Spleen (tissue), 11 donors: ENCODE data around the gene TNFRSF21. TPM values are rescaled to one million over a fixed set of nuclear protein-coding genes. Genes with fewer than 3 reads are reported as not detected.

Source experiments
- DNase-seq: peaks from one replicate; pipeline ENCODE4 v3.0.0-alpha.2; 2020
- H3K27ac ChIP-seq, 8 donors: fragments of 200-600 bp; sonication (generic) in 7 of 8; 1 replicate in 4 of 8; 2 replicates in 4 of 8; pipeline versions ENCODE4 v1.5.0 to v1.8.0; 2016 to 2021; ENCODE audit warnings: inconsistent platforms in 4 of 8, mild to moderate bottlenecking in 4 of 8, moderate library complexity in 1 of 8
- H3K27me3 ChIP-seq, 7 donors: fragments of 200-600 bp; sonication (generic) in 6 of 7; replicated peaks in 1 of 7; 1 replicate in 4 of 7; 2 replicates in 3 of 7; pipeline versions ENCODE4 v1.5.0 to v1.8.0; 2016 to 2021; ENCODE audit warnings: inconsistent platforms in 3 of 7, mild to moderate bottlenecking in 1 of 7
- H3K36me3 ChIP-seq, 6 donors: fragments of 200-600 bp; sonication (generic) in 5 of 6; 1 replicate in 4 of 6; 2 replicates in 2 of 6; pipeline versions ENCODE4 v1.5.0 to v1.8.0; 2016 to 2021; ENCODE audit warnings: inconsistent platforms in 2 of 6
- H3K4me1 ChIP-seq, 6 donors: fragments of 200-600 bp; sonication (generic) in 5 of 6; 1 replicate in 3 of 6; 2 replicates in 3 of 6; pipeline versions ENCODE4 v1.5.0 to v1.8.0; 2016 to 2021; ENCODE audit warnings: inconsistent platforms in 3 of 6
- H3K4me3 ChIP-seq, 8 donors: fragments of 200-600 bp; sonication (generic) in 7 of 8; 1 replicate in 4 of 8; 2 replicates in 4 of 8; pipeline versions ENCODE4 v1.5.0 to v1.8.0; 2016 to 2021; ENCODE audit warnings: inconsistent platforms in 4 of 8, mild to moderate bottlenecking in 4 of 8, moderate library complexity in 2 of 8
- H3K9me3 ChIP-seq, 8 donors: fragments of 200-600 bp; sonication (generic) in 7 of 8; 1 replicate in 4 of 8; 2 replicates in 4 of 8; pipeline versions ENCODE4 v1.5.0 to v1.8.0; 2016 to 2021; ENCODE audit warnings: inconsistent platforms in 4 of 8
- CTCF ChIP-seq, 11 experiments: fragments of 200-600 bp in 7 of 11; fragments of 450-650 bp in 4 of 11; sonication (generic) in 4 of 11; IDR thresholded peaks in 8 of 11; conservative IDR thresholded peaks in 3 of 11; 1 replicate in 7 of 11; 2 replicates in 4 of 11; pipeline versions ENCODE4 v1.4.0 to v1.8.0; 2016 to 2021; ENCODE audit warnings: antibody characterized with exemption in 11 of 11, inconsistent platforms in 4 of 11, mild to moderate bottlenecking in 1 of 11
- POLR2A ChIP-seq, 3 donors: fragments of 450-650 bp; IDR thresholded peaks; one replicate each; pipeline ENCODE4 v1.5.1; 2017; ENCODE audit warnings: antibody characterized with exemption in 3 of 3, mild to moderate bottlenecking in 1 of 3
- POLR2AphosphoS5 ChIP-seq, 3 donors: sonication (generic); formaldehyde crosslinking; IDR thresholded peaks; one replicate each; pipeline ENCODE4 v1.5.1; 2017; ENCODE audit warnings: antibody characterized with exemption in 3 of 3
- WGBS, 5 donors: extraction: QIAGEN DNeasy Blood & Tissue Kit in 3 of 5; methylation state at CpG; one replicate each; pipeline versions ENCODE4 v1.1.5 to v1.1.7; 2013 to 2018; 5-methylcytosine and 5-hydroxymethylcytosine counted together
- intact Hi-C: fragments of 100-400 bp; cut with DNase I; formaldehyde crosslinking; loops from one replicate; pipeline ENCODE4 v1.15.0; 2023; ENCODE audit warnings: low total_unique reads
- polyA plus RNA-seq, 3 donors: library from polyadenylated mRNA; stranded (reverse); fragments of 200-250 nt; gene quantifications; one replicate each; pipeline ENCODE4 v1.2.1, GENCODE V29; 2013
- total RNA-seq, 7 donors: library from RNA; depleted of rRNA in 3 of 7; stranded (reverse); fragments of >200 nt in 3 of 7; fragmentation: NEBNext Ultra II Directional in 4 of 7; extraction: Animal tissue kit (Norgen Biotek cat#: 25700) in 4 of 7; gene quantifications; one replicate each; pipeline versions ENCODE4 v1.1.0 to v1.2.1, GENCODE V29; 2016 to 2021
- donor health status: healthy with polysubstance abuse.
- donor health status: DM: no; HTN: no; CAD: no; lungs with moderate emphysema.
- donor health status: DM: no; HTN: no; CAD: no.
- donor health status: Bipolar disorder and iron deficiency.
- donor health status: healthy.
- donor health status: DM: no; HTN: no; CAD: no.
- donor health status: DM: yes; HTN: yes; CAD: no.

TNFRSF21 gene
- total and polyA plus RNA-seq, 10 donors, result 3.3 to 40.4 (median 23.0) TPM

- Histone ChIP-seq H3K36me3 (peaks cover 0 to 4% (median 0%) of the 10 kb centered on the region in 6 donors), H3K4me1 (no peaks in the 10 kb centered on the region), H3K27me3 (no peaks in the 10 kb centered on the region), H3K27ac (no peak overlapping the region), H3K9me3 (peaks cover 0 to 18% (median 6%) of the 10 kb centered on the region in 8 donors), H3K4me3 (no peak overlapping the region)
- 87 to 95% (median 93%) methylated on average over 7 of the region's 7 CpGs for WGBS, 5 donors
- TF ChIP-seq CTCF (IDR thresholded peaks at IDR 0.05 in 8 of 11, conservative IDR thresholded peaks at IDR 0.05 in 3 of 11), result no peak
- TF ChIP-seq POLR2AphosphoS5 (IDR thresholded peaks at IDR 0.05), result no peak
- TF ChIP-seq POLR2A (IDR thresholded peaks at IDR 0.05), result no peak
- no peak for DNase-seq
- intact Hi-C loops, result no loop called here
Measured at GRCh38 chr6:47290124-47290834, 19.4 kb downstream of the TNFRSF21 start.

- no peak for TF ChIP-seq POLR2A (IDR thresholded peaks at IDR 0.05)
- no peak for TF ChIP-seq CTCF (IDR thresholded peaks at IDR 0.05 in 8 of 11, conservative IDR thresholded peaks at IDR 0.05 in 3 of 11)
- TF ChIP-seq POLR2AphosphoS5 (IDR thresholded peaks at IDR 0.05), result no peak
- DNase-seq, result no peak
- H3K9me3 ChIP-seq, result peaks cover 0 to 18% (median 6%) of the 10 kb centered on the region in 8 donors
- H3K27me3 ChIP-seq, result no peaks in the 10 kb centered on the region
- WGBS, 5 donors, result 85 to 94% (median 90%) methylated on average over 7 of the region's 7 CpGs
- H3K27ac ChIP-seq, result peak overlapping the region in 1 of 8 donors; percentile 32
- peaks cover 0 to 9% (median 1%) of the 10 kb centered on the region in 6 donors for H3K36me3 ChIP-seq
- H3K4me3 ChIP-seq, result no peak overlapping the region
- intact Hi-C loops, result no loop called here
- H3K4me1 ChIP-seq, result no peaks in the 10 kb centered on the region
Measured at GRCh38 chr6:47288267-47289090, 21.2 kb downstream of the TNFRSF21 start.

- no peaks in the 10 kb centered on the region for H3K27me3 ChIP-seq
- H3K4me1 ChIP-seq, result no peaks in the 10 kb centered on the region
- peaks cover 0 to 11% (median 5%) of the 10 kb centered on the region in 8 donors for H3K9me3 ChIP-seq
- H3K4me3 ChIP-seq, result no peak overlapping the region
- peaks cover 0 to 9% (median 2%) of the 10 kb centered on the region in 6 donors for H3K36me3 ChIP-seq
- TF ChIP-seq CTCF (IDR thresholded peaks at IDR 0.05 in 8 of 11, conservative IDR thresholded peaks at IDR 0.05 in 3 of 11) (no peak), POLR2A (IDR thresholded peaks at IDR 0.05) (no peak), POLR2AphosphoS5 (IDR thresholded peaks at IDR 0.05) (no peak)
- DNase-seq, result no peak
- no peak overlapping the region for H3K27ac ChIP-seq
- 94 to 100% (median 95%) methylated on average over 6 to 7 of the region's 7 CpGs for WGBS, 5 donors
- intact Hi-C loops, result no loop called here
Measured at GRCh38 chr6:47286301-47286700, 23.4 kb downstream of the TNFRSF21 start.

DNA sequence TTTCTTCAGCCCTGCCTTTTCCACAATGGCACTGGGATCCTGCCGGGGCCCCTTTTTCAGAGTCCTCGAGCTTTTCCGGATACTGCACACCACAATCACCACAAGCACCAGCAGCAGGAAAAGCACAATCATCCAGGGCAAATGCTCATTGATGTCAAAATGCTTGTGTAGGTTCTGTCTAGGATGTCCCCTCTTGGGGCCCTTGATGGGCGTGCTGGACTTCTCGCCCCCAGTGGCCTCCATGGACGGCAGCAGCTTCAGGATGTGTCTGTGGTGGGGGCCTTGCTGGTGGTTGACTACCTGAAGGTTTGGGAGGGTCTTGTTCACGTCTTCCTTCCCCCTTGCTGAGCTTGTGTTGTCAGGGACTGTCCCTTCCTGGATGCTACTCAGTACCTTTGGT is 25.7 kb downstream of the TNFRSF21 start:
- intact Hi-C loops, result no loop called here
- Histone ChIP-seq H3K27me3 (no peaks in the 10 kb centered on the region), H3K9me3 (no peaks in the 10 kb centered on the region), H3K27ac (no peak overlapping the region), H3K36me3 (peaks cover 0 to 9% (median 2%) of the 10 kb centered on the region in 6 donors), H3K4me3 (no peak overlapping the region), H3K4me1 (no peaks in the 10 kb centered on the region)
- WGBS, 5 donors, result 86 to 94% (median 91%) methylated on average over 6 to 7 of the region's 7 CpGs
- TF ChIP-seq POLR2AphosphoS5 (IDR thresholded peaks at IDR 0.05) (no peak), CTCF (IDR thresholded peaks at IDR 0.05 in 8 of 11, conservative IDR thresholded peaks at IDR 0.05 in 3 of 11) (no peak), POLR2A (IDR thresholded peaks at IDR 0.05) (no peak)
- DNase-seq, result no peak
